ENCODE results near the gene PACC1. TPM values are rescaled to one million over a fixed set of nuclear protein-coding genes. Genes with fewer than 3 reads are reported as not detected.

Gene PACC1
- total and polyA plus RNA-seq, 12 donors, result 1.8 to 5.1 (median 2.4) TPM

DNA sequence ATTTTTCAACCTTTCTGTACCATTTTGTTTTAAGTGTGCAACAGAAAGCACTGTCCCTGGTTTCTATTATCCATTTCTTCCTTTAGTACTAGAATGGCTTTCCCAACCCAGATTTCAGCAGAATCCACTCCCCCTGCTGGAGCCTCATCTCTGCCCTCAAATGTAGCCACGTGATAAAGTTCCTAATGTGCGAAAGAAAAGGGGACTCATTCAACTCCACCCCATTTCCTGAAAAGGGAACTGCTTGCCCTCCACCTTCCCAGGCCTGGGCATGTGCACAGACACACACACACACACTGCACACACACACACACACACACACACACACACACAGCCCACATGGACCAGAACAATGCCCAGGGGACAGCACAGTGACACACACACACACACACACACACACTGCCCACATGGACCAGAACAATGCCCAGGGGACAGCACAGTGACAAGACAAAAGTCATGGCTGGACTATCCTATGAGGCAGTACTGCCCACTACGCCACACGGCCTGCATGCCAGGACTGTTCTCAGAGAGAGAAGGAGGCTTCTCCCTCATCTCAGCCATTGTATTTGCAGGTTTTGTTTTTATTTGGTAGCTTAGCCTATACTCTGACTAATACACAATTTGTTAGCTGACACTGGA, 33.2 kb downstream of the PACC1 start:
- DNase-seq (no peak), ATAC-seq (no peak)
- TF ChIP-seq, protein P1, sequence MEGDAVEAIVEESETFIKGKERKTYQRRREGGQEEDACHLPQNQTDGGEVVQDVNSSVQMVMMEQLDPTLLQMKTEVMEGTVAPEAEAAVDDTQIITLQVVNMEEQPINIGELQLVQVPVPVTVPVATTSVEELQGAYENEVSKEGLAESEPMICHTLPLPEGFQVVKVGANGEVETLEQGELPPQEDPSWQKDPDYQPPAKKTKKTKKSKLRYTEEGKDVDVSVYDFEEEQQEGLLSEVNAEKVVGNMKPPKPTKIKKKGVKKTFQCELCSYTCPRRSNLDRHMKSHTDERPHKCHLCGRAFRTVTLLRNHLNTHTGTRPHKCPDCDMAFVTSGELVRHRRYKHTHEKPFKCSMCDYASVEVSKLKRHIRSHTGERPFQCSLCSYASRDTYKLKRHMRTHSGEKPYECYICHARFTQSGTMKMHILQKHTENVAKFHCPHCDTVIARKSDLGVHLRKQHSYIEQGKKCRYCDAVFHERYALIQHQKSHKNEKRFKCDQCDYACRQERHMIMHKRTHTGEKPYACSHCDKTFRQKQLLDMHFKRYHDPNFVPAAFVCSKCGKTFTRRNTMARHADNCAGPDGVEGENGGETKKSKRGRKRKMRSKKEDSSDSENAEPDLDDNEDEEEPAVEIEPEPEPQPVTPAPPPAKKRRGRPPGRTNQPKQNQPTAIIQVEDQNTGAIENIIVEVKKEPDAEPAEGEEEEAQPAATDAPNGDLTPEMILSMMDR (IDR thresholded peaks at IDR 0.05), result no peak
- H3K9me3 ChIP-seq, result no peaks in the 10 kb centered on the region
- no peaks in the 10 kb centered on the region for H3K4me1 ChIP-seq
- no peak overlapping the region for H3K4me3 ChIP-seq
- intact Hi-C loops (cut with DNase I), result no loop called here
- WGBS, 2 donors, result 70 to 75% methylated on average over 4 of the region's 4 CpGs
- no peaks in the 10 kb centered on the region for H3K27me3 ChIP-seq
- no peak overlapping the region for H3K27ac ChIP-seq
- H3K36me3 ChIP-seq, result peaks cover 0 to 78% (median 23%) of the 10 kb centered on the region in 9 donors

DNA sequence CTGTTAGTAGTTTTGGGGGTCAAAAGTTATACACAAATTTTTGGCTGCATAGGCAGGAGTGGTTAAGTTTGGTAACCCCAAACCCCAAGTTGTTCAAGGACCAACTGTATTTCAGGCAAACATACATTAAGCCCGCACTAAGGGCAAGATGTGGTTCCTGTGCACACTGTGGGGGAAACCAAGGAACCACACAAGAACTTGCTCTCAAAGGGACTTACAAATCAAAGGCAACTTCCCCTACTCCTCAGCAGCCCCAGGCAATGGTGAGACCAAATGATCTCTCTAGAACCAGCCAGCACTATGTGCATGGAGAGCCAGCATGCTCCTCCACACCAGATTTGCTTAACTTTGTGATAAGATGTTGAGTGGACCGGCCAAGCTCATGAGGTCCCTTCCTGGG, 35.3 kb downstream of the PACC1 start:
- H3K4me3 ChIP-seq, result no peak overlapping the region
- DNase-seq, result no peak
- no peaks in the 10 kb centered on the region for H3K4me1 ChIP-seq
- H3K27ac ChIP-seq, result no peak overlapping the region
- TF ChIP-seq, protein P1 (IDR thresholded peaks at IDR 0.05), result no peak
- ATAC-seq, result no peak
- H3K36me3 ChIP-seq, result peaks cover 0 to 81% (median 8%) of the 10 kb centered on the region in 9 donors
- no peaks in the 10 kb centered on the region for H3K27me3 ChIP-seq
- H3K9me3 ChIP-seq, result no peaks in the 10 kb centered on the region
- intact Hi-C loops (cut with DNase I), result loop anchor here in 2 of 10 donors (10.0 kb wide), 1 partner anchor 75 kb away; no protein-coding TSS in a partner anchor
- WGBS, 2 donors, result 95 to 97% methylated on average over 2 of the region's 2 CpGs

DNA sequence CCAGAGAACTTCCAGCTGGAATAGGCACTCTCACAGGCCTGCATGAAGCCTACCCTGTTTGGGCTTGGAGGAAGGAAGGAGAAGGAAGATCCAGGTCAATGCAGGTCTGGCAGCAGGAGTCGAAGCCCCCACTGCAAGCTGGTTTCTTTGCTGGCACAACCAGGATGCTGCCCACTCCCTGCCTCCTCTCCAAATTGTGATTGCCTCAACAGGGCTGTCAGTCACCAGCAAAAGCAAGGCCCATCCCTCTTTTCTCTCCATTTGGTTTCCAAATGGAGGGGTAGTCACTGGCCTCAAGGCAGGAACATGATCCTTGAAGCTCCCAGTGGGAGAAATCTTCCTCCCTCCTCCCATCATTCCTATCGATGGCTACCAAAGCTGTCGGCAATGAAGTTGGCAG, 37.0 kb downstream of the PACC1 start:
- peaks cover 0 to 8% (median 5%) of the 10 kb centered on the region in 11 donors for H3K9me3 ChIP-seq
- H3K27ac ChIP-seq, result no peak overlapping the region
- intact Hi-C loops (cut with DNase I), result loop anchor here in 2 of 10 donors (10.0 kb wide), 1 partner anchor 77 kb away; no protein-coding TSS in a partner anchor
- 94% methylated on average over 3 of the region's 3 CpGs for WGBS, 2 donors
- ATAC-seq (no peak), DNase-seq (no peak)
- no peaks in the 10 kb centered on the region for H3K27me3 ChIP-seq
- TF ChIP-seq, protein P1 (IDR thresholded peaks at IDR 0.05), result no peak
- no peaks in the 10 kb centered on the region for H3K4me1 ChIP-seq
- H3K4me3 ChIP-seq, result no peak overlapping the region
- H3K36me3 ChIP-seq, result peaks cover 0 to 75% (median 6%) of the 10 kb centered on the region in 9 donors

DNA sequence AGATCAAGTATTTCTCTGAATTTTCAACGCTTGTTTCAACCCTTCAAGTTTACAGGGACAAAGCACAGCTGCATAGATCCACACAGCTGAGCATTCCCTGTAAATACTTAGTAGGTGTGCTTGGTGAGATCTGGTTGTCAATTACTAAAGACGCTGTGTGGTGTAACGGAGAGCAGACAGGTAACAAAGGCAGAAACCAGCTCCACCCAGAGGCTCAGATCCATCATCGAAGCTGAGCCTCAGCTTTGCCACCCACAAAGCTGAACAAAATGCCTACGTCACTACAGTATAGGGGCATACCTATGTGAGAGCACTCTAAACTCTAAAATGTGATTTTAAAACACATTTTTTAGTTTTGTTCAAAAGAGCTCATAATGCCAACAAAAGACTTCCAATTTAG, 38.7 kb downstream of the PACC1 start:
- TF ChIP-seq, protein P1 (IDR thresholded peaks at IDR 0.05), result no peak
- Histone ChIP-seq H3K4me3 (no peak overlapping the region), H3K4me1 (no peaks in the 10 kb centered on the region), H3K36me3 (peaks cover 0 to 81% (median 6%) of the 10 kb centered on the region in 9 donors), H3K27me3 (no peaks in the 10 kb centered on the region), H3K9me3 (peaks cover 0 to 11% (median 7%) of the 10 kb centered on the region in 11 donors), H3K27ac (no peak overlapping the region)
- no peak for ATAC-seq
- no peak for DNase-seq
- intact Hi-C loops (cut with DNase I), result loop anchor here in 2 of 10 donors (10.0 kb wide), 1 partner anchor 79 kb away; no protein-coding TSS in a partner anchor
- WGBS, 2 donors, result 77 to 88% methylated on average over 5 of the region's 5 CpGs
